PC-9 (cell line): ENCODE results near the gene CSH2. TPM values are rescaled to one million over a fixed set of nuclear protein-coding genes. Genes with fewer than 3 reads are reported as not detected.
"Not testable (repeated sequence)": the region's sequence is repeated elsewhere in the genome, so short reads cannot be mapped to it uniquely, and the experiment has no call there.

Experiments
- Bru-seq: library from RNA; stranded (reverse); fragments of 400-500 nt; gene quantifications from one replicate; lab custom pipeline; 2021; lab: Mats Ljungman, UMichigan
- BruChase-seq, 2 experiments: library from RNA; stranded (reverse); fragments of 400-500 nt; gene quantifications; one replicate each; lab custom pipeline; 2021; lab: Mats Ljungman, UMichigan
- BruUV-seq: library from RNA; stranded (reverse); fragments of 400-500 nt; replicated peaks from 2 replicates; lab custom pipeline; 2021; lab: Mats Ljungman, UMichigan
- CTCF ChIA-PET: fragments of 300-600 bp; sonication (Branson Sonifier 250); formaldehyde crosslinking; loops from one replicate; lab custom pipeline; 2022; ENCODE audit warnings: antibody characterized with exemption; lab: Charles Lee
- POLR2A ChIA-PET: fragments of 300-600 bp; sonication (Branson Sonifier 250); formaldehyde crosslinking; loops from one replicate; lab custom pipeline; 2022; ENCODE audit warnings: antibody characterized with exemption; ENCODE audit not compliant: unreplicated experiment; lab: Charles Lee
- DNase-seq, 2 experiments: peaks; one replicate each; pipeline versions ENCODE4 v3.0.0 to v3.0.0-alpha.2; 2015 to 2022; ENCODE audit warnings: mixed read lengths in 1 of 2
- H2AFZ ChIP-seq: fragments of 200-600 bp; sonication (generic); 2 replicates; pipeline ENCODE4 v1.8.1; 2017; ENCODE audit warnings: antibody characterized with exemption
- H3F3A ChIP-seq: fragments of 200-600 bp; sonication (generic); 2 replicates; pipeline ENCODE4 v1.8.1; 2017; ENCODE audit warnings: antibody characterized with exemption, mild to moderate bottlenecking, low read depth; ENCODE audit not compliant: insufficient read depth
- H3K27ac ChIP-seq: fragments of 200-600 bp; sonication (generic); 2 replicates; pipeline ENCODE4 v1.6.1; 2016; ENCODE audit warnings: mixed run types
- H3K27me3 ChIP-seq: fragments of 200-600 bp; sonication (generic); 2 replicates; pipeline ENCODE4 v1.6.1; 2016; ENCODE audit warnings: low read depth, mixed run types; ENCODE audit not compliant: insufficient read depth
- H3K36me3 ChIP-seq: fragments of 200-600 bp; sonication (generic); 2 replicates; pipeline ENCODE4 v1.6.1; 2016; ENCODE audit warnings: low read depth, mixed run types
- H3K4me1 ChIP-seq: fragments of 200-600 bp; sonication (generic); replicated peaks from 2 replicates; pipeline ENCODE4 v1.6.1; 2016; ENCODE audit warnings: mixed run types; ENCODE audit not compliant: insufficient read depth
- H3K4me2 ChIP-seq: fragments of 200-600 bp; sonication (generic); 2 replicates; pipeline ENCODE4 v1.6.1; 2017; ENCODE audit warnings: mixed run types
- H3K4me3 ChIP-seq: fragments of 200-600 bp; sonication (generic); 2 replicates; pipeline ENCODE4 v1.6.1; 2016; ENCODE audit warnings: mixed run types
- H3K79me2 ChIP-seq: fragments of 200-600 bp; sonication (generic); 2 replicates; pipeline ENCODE4 v1.6.1; 2017; ENCODE audit warnings: low read depth, mixed run types
- H3K9me2 ChIP-seq: fragments of 200-600 bp; sonication (generic); 2 replicates; pipeline ENCODE4 v1.8.1; 2017; ENCODE audit warnings: mild to moderate bottlenecking; ENCODE audit not compliant: insufficient read depth
- H3K9me3 ChIP-seq: fragments of 200-600 bp; sonication (generic); 2 replicates; pipeline ENCODE4 v1.8.1; 2016; ENCODE audit warnings: low read depth; ENCODE audit not compliant: insufficient read depth
- H4K20me1 ChIP-seq: fragments of 200-600 bp; sonication (generic); 2 replicates; pipeline ENCODE4 v1.8.1; 2017; ENCODE audit not compliant: insufficient read depth
- EZH2 ChIP-seq: fragments of 200-600 bp; sonication (generic); IDR thresholded peaks from 2 replicates; pipeline ENCODE4 v1.8.0; 2017; ENCODE audit warnings: antibody characterized with exemption, low read depth
- intact Hi-C: fragments of 100-400 bp; cut with micrococcal nuclease; formaldehyde crosslinking; loops from one replicate; pipeline ENCODE4 v1.10.0; 2022; ENCODE audit not compliant: unreplicated experiment
- long read RNA-seq: library from polyadenylated mRNA; stranded (forward); transcript quantifications from one replicate; pipeline ENCODE4 v2.0.0, GENCODE V29; 2022
- total RNA-seq: library from RNA; stranded (reverse); gene quantifications from 2 replicates; pipeline ENCODE4 v1.2.3, GENCODE V29; 2021
- TF ChIP-seq, protein P1 (sequence below): fragments of 200-600 bp; sonication (generic); conservative IDR thresholded peaks from 2 replicates; pipeline ENCODE4 v1.6.1; 2017; ENCODE audit warnings: mixed run types, antibody characterized with exemption, mild to moderate bottlenecking, moderate library complexity

CSH2 gene
- total RNA-seq (not detected in 2 replicates), Bru-seq, nascent RNA (not detected), BruChase-seq, experiment 1, labeled RNA remaining after a 2-hour chase (not detected), BruChase-seq, experiment 2, labeled RNA remaining after a 6-hour chase (not detected)
- long read RNA-seq = 0 reads

DNA sequence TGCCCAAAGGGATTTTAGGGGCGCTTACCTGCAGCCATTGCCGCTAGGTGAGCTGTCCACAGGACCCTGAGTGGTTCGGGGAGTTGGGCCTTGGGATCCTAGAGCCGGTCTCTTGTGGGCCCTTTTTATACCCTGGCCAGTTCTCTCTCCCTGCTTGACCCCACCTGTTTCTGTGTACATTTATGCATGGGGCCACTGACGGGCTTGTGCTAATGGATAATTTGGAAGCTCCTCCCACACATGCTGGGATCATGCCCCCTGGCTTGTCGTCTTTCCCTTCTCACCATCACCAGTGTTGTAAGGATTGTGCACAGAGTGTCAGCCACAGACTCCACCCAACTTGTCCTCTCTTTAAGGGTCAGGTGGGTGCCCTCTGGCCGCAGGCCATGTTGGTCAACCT lies at the start of gene CSH2:
Gene CSH2 (minus strand): TSS at position 101 of the 400 bp plus-strand sequence. CDS start 63 bp downstream, at position 38.
- intact Hi-C loops, H3K79me2 ChIP-seq, H3K4me3 ChIP-seq, DNase-seq, H3K9me2 ChIP-seq, H3K9me3 ChIP-seq, H3K4me2 ChIP-seq, H3K27ac ChIP-seq, H3F3A ChIP-seq, H2AFZ ChIP-seq, H3K36me3 ChIP-seq, BruUV-seq, POLR2A ChIA-PET, H3K4me1 ChIP-seq, H4K20me1 ChIP-seq, CTCF ChIA-PET, H3K27me3 ChIP-seq: not testable (repeated sequence)

DNA sequence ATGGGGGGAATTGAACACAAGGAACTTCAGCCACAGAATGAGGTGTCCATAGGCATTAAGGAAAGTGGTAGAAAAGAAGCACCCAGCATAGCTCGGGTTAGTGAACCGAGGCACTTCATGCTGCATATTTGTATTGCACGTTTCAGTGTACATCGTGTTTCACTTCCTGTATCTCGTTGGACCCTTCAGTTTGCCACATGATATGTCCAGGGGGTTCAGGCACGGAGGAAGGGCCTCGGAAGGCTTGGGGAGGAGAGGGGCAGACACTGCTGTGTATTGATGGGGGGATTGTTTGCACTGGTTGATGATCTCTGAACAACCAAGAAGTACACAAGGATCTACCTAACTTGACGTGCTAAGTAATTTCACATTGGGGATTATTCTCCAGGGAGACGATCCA lies 48.9 kb upstream of the CSH2 start:
- H3K9me3 ChIP-seq, H3F3A ChIP-seq, H3K36me3 ChIP-seq, H3K27ac ChIP-seq, H2AFZ ChIP-seq, H3K9me2 ChIP-seq, DNase-seq, H4K20me1 ChIP-seq, H3K27me3 ChIP-seq, BruUV-seq, CTCF ChIA-PET, intact Hi-C loops, H3K79me2 ChIP-seq, POLR2A ChIA-PET, H3K4me1 ChIP-seq, H3K4me3 ChIP-seq, H3K4me2 ChIP-seq: not testable (repeated sequence)

GRCh38 chr17:63920779-63921178 lies 47.3 kb upstream of the CSH2 start:
- not testable (repeated sequence) for BruUV-seq, H4K20me1 ChIP-seq

DNA sequence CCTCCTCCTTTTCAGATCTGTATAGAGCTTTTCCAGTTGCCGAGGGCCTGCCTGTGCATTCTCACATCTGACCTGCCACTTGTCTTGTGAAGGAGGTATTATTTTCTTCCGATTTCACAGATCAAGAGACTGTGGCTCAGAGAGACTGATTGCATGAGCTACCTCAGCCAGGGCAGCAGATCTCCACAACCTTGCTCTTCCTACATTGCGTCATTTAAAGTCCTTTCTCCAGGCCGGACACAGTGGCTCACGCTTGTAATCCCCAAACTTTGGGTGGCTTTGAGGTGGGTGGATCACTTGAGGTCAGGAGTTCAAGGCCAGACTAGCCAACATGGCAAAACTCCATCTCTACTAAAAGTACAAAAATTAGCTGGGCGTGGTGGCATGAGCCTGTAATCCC lies 46.6 kb upstream of the CSH2 start:
- DNase-seq, H2AFZ ChIP-seq, H4K20me1 ChIP-seq, H3K4me2 ChIP-seq, BruUV-seq, H3K27ac ChIP-seq, H3K9me2 ChIP-seq, intact Hi-C loops, H3F3A ChIP-seq, H3K9me3 ChIP-seq, H3K36me3 ChIP-seq, H3K4me3 ChIP-seq, H3K79me2 ChIP-seq, H3K4me1 ChIP-seq: not testable (repeated sequence)
- H3K27me3 ChIP-seq = peaks cover 18% of the 10 kb centered on the region; the same call in 1 of the 2 replicates
- CTCF ChIA-PET = interaction anchor here (0.5 to 3.2 kb wide), 11 partner anchors 19 to 429 kb away, joined by 3 to 21 read pairs (median 5); no protein-coding TSS in a partner anchor
- POLR2A ChIA-PET = interaction anchor here (0.7 kb wide), 1 partner anchor 1274 kb away, joined by 3 read pairs; no protein-coding TSS in a partner anchor

More at GRCh38 chr17:63920779-63921178, 47.3 kb upstream of the CSH2 start:
- peaks cover 13% of the 10 kb centered on the region; the same call in 1 of the 2 replicates for H3K27me3 ChIP-seq
- H2AFZ ChIP-seq, H3K9me2 ChIP-seq, POLR2A ChIA-PET, H3K4me3 ChIP-seq, intact Hi-C loops, H3K79me2 ChIP-seq, H3K9me3 ChIP-seq, H3K36me3 ChIP-seq, H3K4me1 ChIP-seq, H3K4me2 ChIP-seq, H3K27ac ChIP-seq, DNase-seq, H3F3A ChIP-seq: not testable (repeated sequence)
- CTCF ChIA-PET = interaction anchor here (0.6 to 2.8 kb wide), 3 partner anchors 17 to 391 kb away, joined by 3 to 15 read pairs (median 4); no protein-coding TSS in a partner anchor

DNA sequence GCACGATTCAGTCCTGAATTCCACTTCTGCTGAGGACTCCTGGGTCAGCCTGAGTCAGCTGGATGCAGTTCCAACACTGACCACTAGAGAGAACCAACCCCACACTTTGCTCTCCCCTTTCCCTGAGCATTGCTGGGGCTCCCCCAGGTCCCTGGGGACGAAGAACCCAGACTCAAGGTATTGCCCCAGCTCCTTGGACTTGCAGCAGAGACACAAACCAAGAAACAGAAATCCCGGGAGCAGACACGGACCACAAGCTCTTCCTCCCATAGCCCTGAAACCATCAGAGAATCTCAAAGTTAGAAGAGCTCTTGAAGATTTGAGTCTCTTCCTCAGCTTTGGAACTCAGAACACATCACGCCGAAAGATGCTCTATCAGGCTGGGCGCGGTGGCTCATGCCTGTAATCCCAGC lies 45.8 kb upstream of the CSH2 start:
- Histone ChIP-seq H3K27me3 (peaks cover 18% of the 10 kb centered on the region; the same call in 1 of the 2 replicates), H3F3A (no peaks in the 10 kb centered on the region), H2AFZ (no peak overlapping the region), H3K4me3 (no peak overlapping the region), H3K4me1 (no peaks in the 10 kb centered on the region), H3K27ac (no peak overlapping the region), H3K4me2 (0 out of 2 replicates have a peak overlapping the region, but pooled peaks have one; percentile 4), H3K9me2 (no peaks in the 10 kb centered on the region), H3K9me3 (no peaks in the 10 kb centered on the region), H3K36me3 (no peaks in the 10 kb centered on the region), H4K20me1 (no peaks in the 10 kb centered on the region), H3K79me2 (no peaks in the 10 kb centered on the region)
- TF ChIP-seq, protein P1, sequence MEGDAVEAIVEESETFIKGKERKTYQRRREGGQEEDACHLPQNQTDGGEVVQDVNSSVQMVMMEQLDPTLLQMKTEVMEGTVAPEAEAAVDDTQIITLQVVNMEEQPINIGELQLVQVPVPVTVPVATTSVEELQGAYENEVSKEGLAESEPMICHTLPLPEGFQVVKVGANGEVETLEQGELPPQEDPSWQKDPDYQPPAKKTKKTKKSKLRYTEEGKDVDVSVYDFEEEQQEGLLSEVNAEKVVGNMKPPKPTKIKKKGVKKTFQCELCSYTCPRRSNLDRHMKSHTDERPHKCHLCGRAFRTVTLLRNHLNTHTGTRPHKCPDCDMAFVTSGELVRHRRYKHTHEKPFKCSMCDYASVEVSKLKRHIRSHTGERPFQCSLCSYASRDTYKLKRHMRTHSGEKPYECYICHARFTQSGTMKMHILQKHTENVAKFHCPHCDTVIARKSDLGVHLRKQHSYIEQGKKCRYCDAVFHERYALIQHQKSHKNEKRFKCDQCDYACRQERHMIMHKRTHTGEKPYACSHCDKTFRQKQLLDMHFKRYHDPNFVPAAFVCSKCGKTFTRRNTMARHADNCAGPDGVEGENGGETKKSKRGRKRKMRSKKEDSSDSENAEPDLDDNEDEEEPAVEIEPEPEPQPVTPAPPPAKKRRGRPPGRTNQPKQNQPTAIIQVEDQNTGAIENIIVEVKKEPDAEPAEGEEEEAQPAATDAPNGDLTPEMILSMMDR = peak; percentile 96
- TF ChIP-seq EZH2 = no peak
- intact Hi-C loops = loop anchor here (1.0 to 10.0 kb wide), 5 partner anchors 32 to 495 kb away; no protein-coding TSS in a partner anchor
- ChIA-PET POLR2A (interaction anchor here (0.7 kb wide), 1 partner anchor 1274 kb away, joined by 3 read pairs; no protein-coding TSS in a partner anchor), CTCF (interaction anchor here (0.6 to 3.2 kb wide), 10 partner anchors 27 to 360 kb away, joined by 3 to 21 read pairs (median 5); no protein-coding TSS in a partner anchor)
- no TSS peak for BruUV-seq
- peak in 1 of 2 experiments; percentile 66 for DNase-seq

GRCh38 chr17:63918789-63919305 lies 45.4 kb upstream of the CSH2 start, which contains the start of gene GH1:
Gene GH1 (minus strand): TSS chr17:63918839. CDS start chr17:63918776, 63 bp downstream.
- H3K79me2 ChIP-seq, H3F3A ChIP-seq, H3K9me2 ChIP-seq, H2AFZ ChIP-seq, H4K20me1 ChIP-seq, BruUV-seq, H3K4me1 ChIP-seq, H3K27ac ChIP-seq, H3K4me3 ChIP-seq, H3K9me3 ChIP-seq, POLR2A ChIA-PET, DNase-seq, H3K36me3 ChIP-seq: not testable (repeated sequence)
- CTCF ChIA-PET = interaction anchor here (0.6 to 3.2 kb wide), 8 partner anchors 9 to 361 kb away, joined by 3 to 21 read pairs (median 6); no protein-coding TSS in a partner anchor
- Histone ChIP-seq H3K27me3 (peaks cover 18% of the 10 kb centered on the region; the same call in 1 of the 2 replicates), H3K4me2 (0 out of 2 replicates have a peak within 1 kb of the TSS, but pooled peaks have one; percentile 4)
- intact Hi-C loops = loop anchor here (1.0 to 10.0 kb wide), 5 partner anchors 32 to 496 kb away; no protein-coding TSS in a partner anchor
